Measurements from ENCODE around the gene CCL20. TPM values are rescaled to one million over a fixed set of nuclear protein-coding genes. Genes with fewer than 3 reads are reported as not detected.

Gene CCL20
- total and polyA plus RNA-seq, 7 donors: 6.4 to 255 (median 15.6) TPM; not detected in 2

- no peaks in the 10 kb centered on the region for H3K9me3 ChIP-seq
- no peaks in the 10 kb centered on the region for H3K36me3 ChIP-seq
- H3K27me3 ChIP-seq: no peaks in the 10 kb centered on the region
- H3K4me3 ChIP-seq: no peak overlapping the region
- H3K27ac ChIP-seq: no peak overlapping the region
- 84 to 93% methylated on average over 1 of the region's 1 CpG for WGBS, 2 donors
- TF ChIP-seq POLR2A (IDR thresholded peaks at IDR 0.05) (no peak), POLR2AphosphoS5 (IDR thresholded peaks at IDR 0.05) (no peak), EP300 (IDR thresholded peaks at IDR 0.05) (no peak), CTCF (IDR thresholded peaks at IDR 0.05) (no peak)
- H3K4me1 ChIP-seq: no peaks in the 10 kb centered on the region
- intact Hi-C loops (cut with DNase I): no loop called here
- no peak for DNase-seq
Measured at GRCh38 chr2:227846831-227847230, 33.2 kb downstream of the CCL20 start.

- no peak overlapping the region for H3K27ac ChIP-seq
- no peaks in the 10 kb centered on the region for H3K9me3 ChIP-seq
- no peak overlapping the region for H3K4me3 ChIP-seq
- DNase-seq: no peak
- TF ChIP-seq POLR2A (IDR thresholded peaks at IDR 0.05) (no peak), CTCF (IDR thresholded peaks at IDR 0.05) (no peak), EP300 (IDR thresholded peaks at IDR 0.05) (no peak), POLR2AphosphoS5 (IDR thresholded peaks at IDR 0.05) (no peak)
- H3K36me3 ChIP-seq: no peaks in the 10 kb centered on the region
- no peaks in the 10 kb centered on the region for H3K27me3 ChIP-seq
- H3K4me1 ChIP-seq: no peaks in the 10 kb centered on the region
- intact Hi-C loops (cut with DNase I): no loop called here
- WGBS, 2 donors: 45 to 48% methylated on average over 3 of the region's 3 CpGs
Measured at GRCh38 chr2:227848146-227848545, 34.5 kb downstream of the CCL20 start.

GRCh38 chr2:227848586-227848985 lies 34.9 kb downstream of the CCL20 start:
- TF ChIP-seq CTCF (IDR thresholded peaks at IDR 0.05): no peak
- TF ChIP-seq EP300 (IDR thresholded peaks at IDR 0.05): no peak
- TF ChIP-seq POLR2AphosphoS5 (IDR thresholded peaks at IDR 0.05): no peak
- no peak for TF ChIP-seq POLR2A (IDR thresholded peaks at IDR 0.05)
- Histone ChIP-seq H3K4me3 (no peak overlapping the region), H3K27ac (no peak overlapping the region), H3K27me3 (no peaks in the 10 kb centered on the region), H3K9me3 (no peaks in the 10 kb centered on the region), H3K36me3 (no peaks in the 10 kb centered on the region), H3K4me1 (no peaks in the 10 kb centered on the region)
- 44 to 62% methylated on average over 4 of the region's 4 CpGs for WGBS, 2 donors
- DNase-seq: no peak
- intact Hi-C loops (cut with DNase I): no loop called here

GRCh38 chr2:227849906-227850305 lies 36.3 kb downstream of the CCL20 start:
- DNase-seq: no peak
- Histone ChIP-seq H3K4me3 (no peak overlapping the region), H3K27me3 (no peaks in the 10 kb centered on the region), H3K9me3 (no peaks in the 10 kb centered on the region), H3K36me3 (no peaks in the 10 kb centered on the region), H3K27ac (no peak overlapping the region), H3K4me1 (no peaks in the 10 kb centered on the region)
- intact Hi-C loops (cut with DNase I): no loop called here
- no peak for TF ChIP-seq EP300 (IDR thresholded peaks at IDR 0.05)
- no peak for TF ChIP-seq POLR2AphosphoS5 (IDR thresholded peaks at IDR 0.05)
- no peak for TF ChIP-seq CTCF (IDR thresholded peaks at IDR 0.05)
- no peak for TF ChIP-seq POLR2A (IDR thresholded peaks at IDR 0.05)
- 65 to 91% methylated on average over 1 of the region's 1 CpG for WGBS, 2 donors

GRCh38 chr2:227853204-227853629 lies 39.6 kb downstream of the CCL20 start:
- TF ChIP-seq POLR2A (IDR thresholded peaks at IDR 0.05) (no peak), CTCF (IDR thresholded peaks at IDR 0.05) (no peak), EP300 (IDR thresholded peaks at IDR 0.05) (no peak), POLR2AphosphoS5 (IDR thresholded peaks at IDR 0.05) (no peak)
- 77 to 82% methylated on average over 4 of the region's 4 CpGs for WGBS, 2 donors
- Histone ChIP-seq H3K4me1 (no peaks in the 10 kb centered on the region), H3K27me3 (no peaks in the 10 kb centered on the region), H3K27ac (no peak overlapping the region), H3K9me3 (no peaks in the 10 kb centered on the region), H3K4me3 (no peak overlapping the region), H3K36me3 (no peaks in the 10 kb centered on the region)
- intact Hi-C loops (cut with DNase I): no loop called here
- no peak for DNase-seq
